Measurements from ENCODE around the gene MACROD2.

DNA sequence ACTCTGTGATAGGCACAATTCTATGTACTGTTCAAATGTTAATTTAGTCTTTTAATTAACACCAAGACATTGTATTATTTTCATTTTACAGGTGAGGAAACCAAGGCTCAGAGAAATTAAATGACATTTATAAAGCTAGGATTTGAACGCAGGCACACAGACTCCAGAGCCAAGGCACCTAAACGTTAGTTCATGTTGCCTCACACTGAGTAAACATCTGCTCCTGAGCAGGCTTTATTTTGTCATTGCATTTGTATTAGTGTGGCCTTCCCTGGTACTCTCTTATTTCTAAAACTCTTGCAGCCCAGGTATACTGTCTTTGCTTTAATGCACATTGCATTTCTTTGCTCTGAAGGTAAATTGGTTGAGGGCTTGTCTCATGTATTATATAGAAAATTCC lies 605.2 kb downstream of the MACROD2 start:
- TF ChIP-seq, protein P1, sequence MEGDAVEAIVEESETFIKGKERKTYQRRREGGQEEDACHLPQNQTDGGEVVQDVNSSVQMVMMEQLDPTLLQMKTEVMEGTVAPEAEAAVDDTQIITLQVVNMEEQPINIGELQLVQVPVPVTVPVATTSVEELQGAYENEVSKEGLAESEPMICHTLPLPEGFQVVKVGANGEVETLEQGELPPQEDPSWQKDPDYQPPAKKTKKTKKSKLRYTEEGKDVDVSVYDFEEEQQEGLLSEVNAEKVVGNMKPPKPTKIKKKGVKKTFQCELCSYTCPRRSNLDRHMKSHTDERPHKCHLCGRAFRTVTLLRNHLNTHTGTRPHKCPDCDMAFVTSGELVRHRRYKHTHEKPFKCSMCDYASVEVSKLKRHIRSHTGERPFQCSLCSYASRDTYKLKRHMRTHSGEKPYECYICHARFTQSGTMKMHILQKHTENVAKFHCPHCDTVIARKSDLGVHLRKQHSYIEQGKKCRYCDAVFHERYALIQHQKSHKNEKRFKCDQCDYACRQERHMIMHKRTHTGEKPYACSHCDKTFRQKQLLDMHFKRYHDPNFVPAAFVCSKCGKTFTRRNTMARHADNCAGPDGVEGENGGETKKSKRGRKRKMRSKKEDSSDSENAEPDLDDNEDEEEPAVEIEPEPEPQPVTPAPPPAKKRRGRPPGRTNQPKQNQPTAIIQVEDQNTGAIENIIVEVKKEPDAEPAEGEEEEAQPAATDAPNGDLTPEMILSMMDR (IDR thresholded peaks at IDR 0.05), result no peak
- TF ChIP-seq POLR2AphosphoS5 (IDR thresholded peaks at IDR 0.05), result no peak

All from suprapubic skin (tissue), 3 donors.